GM23248 (cell line): ENCODE data around the gene PAM. TPM values are rescaled to one million over a fixed set of nuclear protein-coding genes. Genes with fewer than 3 reads are reported as not detected.

Experiments used
- DNase-seq: peaks from one replicate; pipeline ENCODE4 v3.0.0-alpha.2; 2015
- H2AFZ ChIP-seq: fragments of 200-600 bp; sonication (generic); 2 replicates; pipeline ENCODE4 v1.6.1; 2016; ENCODE audit warnings: antibody characterized with exemption
- H3F3A ChIP-seq: fragments of 200-600 bp; sonication (generic); 2 replicates; pipeline ENCODE4 v1.6.1; 2016; ENCODE audit warnings: mild to moderate bottlenecking, antibody characterized with exemption, mixed run types; ENCODE audit not compliant: insufficient read depth
- H3K27ac ChIP-seq: fragments of 200-600 bp; sonication (generic); 2 replicates; pipeline ENCODE4 v1.5.1; 2016; ENCODE audit warnings: mild to moderate bottlenecking
- H3K27me3 ChIP-seq: fragments of 200-600 bp; sonication (generic); replicated peaks from 2 replicates; pipeline ENCODE4 v1.6.1; 2016; ENCODE audit warnings: mild to moderate bottlenecking; ENCODE audit not compliant: insufficient read depth
- H3K36me3 ChIP-seq: fragments of 200-600 bp; sonication (generic); 2 replicates; pipeline ENCODE4 v1.6.1; 2016; ENCODE audit warnings: low read depth, mild to moderate bottlenecking
- H3K4me1 ChIP-seq: fragments of 200-600 bp; sonication (generic); 2 replicates; pipeline ENCODE4 v1.6.1; 2016; ENCODE audit warnings: mild to moderate bottlenecking; ENCODE audit not compliant: insufficient read depth
- H3K4me2 ChIP-seq: fragments of 200-600 bp; sonication (generic); one replicate; pipeline ENCODE4 v1.6.1; 2016; ENCODE audit warnings: mild to moderate bottlenecking; ENCODE audit not compliant: unreplicated experiment
- H3K4me3 ChIP-seq: fragments of 200-600 bp; sonication (generic); 2 replicates; pipeline ENCODE4 v1.5.1; 2016; ENCODE audit warnings: mild to moderate bottlenecking
- H3K79me2 ChIP-seq: fragments of 200-600 bp; sonication (generic); 2 replicates; pipeline ENCODE4 v1.6.1; 2016; ENCODE audit warnings: mild to moderate bottlenecking; ENCODE audit not compliant: insufficient read depth
- H3K9ac ChIP-seq: fragments of 200-600 bp; sonication (generic); 2 replicates; pipeline ENCODE4 v1.6.1; 2016; ENCODE audit warnings: mild to moderate bottlenecking
- H3K9me2 ChIP-seq: fragments of 200-600 bp; sonication (generic); 2 replicates; pipeline ENCODE4 v1.6.1; 2016; ENCODE audit warnings: mixed run types, mild to moderate bottlenecking, moderate library complexity; ENCODE audit not compliant: insufficient read depth
- H3K9me3 ChIP-seq: fragments of 200-600 bp; sonication (generic); one replicate; pipeline ENCODE4 v1.6.1; 2017; ENCODE audit warnings: low read depth
- H4K20me1 ChIP-seq: fragments of 200-600 bp; sonication (generic); 2 replicates; pipeline ENCODE4 v1.6.0; 2016; ENCODE audit not compliant: insufficient read depth
- EZH2 ChIP-seq: fragments of 200-600 bp; sonication (generic); IDR thresholded peaks from 2 replicates; pipeline ENCODE4 v1.6.1; 2018; ENCODE audit warnings: antibody characterized with exemption, mild to moderate bottlenecking; ENCODE audit not compliant: insufficient read depth, poor library complexity, severe bottlenecking
- EZH2phosphoT487 ChIP-seq: fragments of 200-600 bp; sonication (generic); IDR thresholded peaks from 2 replicates; pipeline ENCODE4 v1.6.1; 2018; ENCODE audit warnings: antibody characterized with exemption, moderate library complexity, mild to moderate bottlenecking, low read depth; ENCODE audit not compliant: insufficient read depth
- WGBS, 2 experiments: methylation state at CpG; one replicate each; pipeline ENCODE4 v1.1.6; 2015 to 2017; ENCODE audit warnings: low lambda C conversion rate in 2 of 2, low coverage in 1 of 2; ENCODE audit errors: missing lambda C conversion rate in 2 of 2; 5-methylcytosine and 5-hydroxymethylcytosine counted together
- in situ Hi-C: fragments of 300-500 bp; cut with MboI; formaldehyde crosslinking; loops from 2 replicates; pipeline ENCODE4 v1.15.0; 2020
- polyA plus RNA-seq: library from polyadenylated mRNA; unstranded; fragments of >200 nt; fragmentation: Nextera tagmentation; extraction: Ambion mirVana; gene quantifications from 2 replicates; pipeline ENCODE4 v1.2.1, GENCODE V29; 2016
- total RNA-seq: library from RNA; depleted of rRNA; stranded (reverse); fragments of >200 nt; shearing (Covaris generic); gene quantifications from 2 replicates; pipeline ENCODE4 v1.2.3, GENCODE V29; 2014

Gene PAM
- total and polyA plus RNA-seq, 2 experiments from 2014 or later = 429 to 499 TPM

- no peaks in the 10 kb centered on the region for H4K20me1 ChIP-seq
These were observed 227.0 kb downstream of the PAM start for GRCh38 chr5:102981957-102982635.

GRCh38 chr5:102986074-102986473 lies 231.0 kb downstream of the PAM start:
- H2AFZ ChIP-seq = no peak overlapping the region
- DNase-seq = no peak
- no peak overlapping the region for H3K9ac ChIP-seq
- no peaks in the 10 kb centered on the region for H3K79me2 ChIP-seq
- H4K20me1 ChIP-seq = no peaks in the 10 kb centered on the region
- no peaks in the 10 kb centered on the region for H3K4me1 ChIP-seq
- no peak overlapping the region for H3K4me2 ChIP-seq
- WGBS, 2 experiments = 97 to 98% methylated on average over 3 of the region's 3 CpGs
- TF ChIP-seq EZH2phosphoT487 (no peak), EZH2 (no peak)
- H3K27me3 ChIP-seq = no peaks in the 10 kb centered on the region
- H3K9me3 ChIP-seq = no peaks in the 10 kb centered on the region
- no peak overlapping the region for H3K27ac ChIP-seq
- no peaks in the 10 kb centered on the region for H3K9me2 ChIP-seq
- H3K4me3 ChIP-seq = no peak overlapping the region
- in situ Hi-C loops = no loop called here
- peaks cover 6% of the 10 kb centered on the region; the same call in 1 of the 2 replicates for H3F3A ChIP-seq
- H3K36me3 ChIP-seq = peaks cover 4% of the 10 kb centered on the region; the same call in 1 of the 2 replicates

More at GRCh38 chr5:102981957-102982635, 227.0 kb downstream of the PAM start:
- no peak overlapping the region for H3K4me3 ChIP-seq
- peaks cover 6% of the 10 kb centered on the region; the same call in 1 of the 2 replicates for H3F3A ChIP-seq
- H2AFZ ChIP-seq = no peak overlapping the region
- H3K27ac ChIP-seq = no peak overlapping the region
- no peaks in the 10 kb centered on the region for H3K79me2 ChIP-seq
- H3K9ac ChIP-seq = no peak overlapping the region
- no peak overlapping the region for H3K4me2 ChIP-seq
- no peaks in the 10 kb centered on the region for H3K9me2 ChIP-seq
- WGBS, 2 experiments = 98 to 100% methylated on average over 3 of the region's 3 CpGs
- no peak for DNase-seq
- no peaks in the 10 kb centered on the region for H3K9me3 ChIP-seq
- H3K36me3 ChIP-seq = peaks cover 4% of the 10 kb centered on the region; the same call in 1 of the 2 replicates
- no peaks in the 10 kb centered on the region for H3K4me1 ChIP-seq
- H3K27me3 ChIP-seq = no peaks in the 10 kb centered on the region
- in situ Hi-C loops = no loop called here
- TF ChIP-seq EZH2phosphoT487 (no peak), EZH2 (no peak)

GRCh38 chr5:102988459-102988858 lies 233.4 kb downstream of the PAM start:
- Histone ChIP-seq H2AFZ (no peak overlapping the region), H3K27ac (no peak overlapping the region), H3K79me2 (no peaks in the 10 kb centered on the region), H3K4me3 (no peak overlapping the region), H3K9ac (no peak overlapping the region), H3K4me2 (no peak overlapping the region), H3F3A (peaks cover 6% of the 10 kb centered on the region; the same call in 1 of the 2 replicates), H3K9me3 (no peaks in the 10 kb centered on the region), H3K36me3 (no peaks in the 10 kb centered on the region), H3K4me1 (no peaks in the 10 kb centered on the region), H3K9me2 (no peaks in the 10 kb centered on the region), H3K27me3 (no peaks in the 10 kb centered on the region), H4K20me1 (no peaks in the 10 kb centered on the region)
- in situ Hi-C loops = no loop called here
- WGBS, 2 experiments = 78 to 85% methylated on average over 3 of the region's 3 CpGs
- DNase-seq = no peak
- TF ChIP-seq EZH2 (no peak), EZH2phosphoT487 (no peak)

- H3K9me2 ChIP-seq = no peaks in the 10 kb centered on the region
- no peaks in the 10 kb centered on the region for H3K4me1 ChIP-seq
- no peak for DNase-seq
- no peaks in the 10 kb centered on the region for H3K79me2 ChIP-seq
- H3F3A ChIP-seq = no peaks in the 10 kb centered on the region
- no peak overlapping the region for H2AFZ ChIP-seq
- no peak overlapping the region for H3K4me2 ChIP-seq
- peaks cover 7% of the 10 kb centered on the region for H3K36me3 ChIP-seq
- no peak for TF ChIP-seq EZH2
- TF ChIP-seq EZH2phosphoT487 = no peak
- H4K20me1 ChIP-seq = no peaks in the 10 kb centered on the region
- no peaks in the 10 kb centered on the region for H3K9me3 ChIP-seq
- no peak overlapping the region for H3K4me3 ChIP-seq
- H3K27ac ChIP-seq = no peak overlapping the region
- no peaks in the 10 kb centered on the region for H3K27me3 ChIP-seq
- no peak overlapping the region for H3K9ac ChIP-seq
- in situ Hi-C loops = no loop called here
These were observed 236.7 kb downstream of the PAM start for GRCh38 chr5:102991802-102992201.
